ENCODE data around the gene WDR91.

- TF ChIP-seq CTCF (IDR thresholded peaks at IDR 0.05), result no peak
- TF ChIP-seq POLR2A (IDR thresholded peaks at IDR 0.05), result no peak
Observed at GRCh38 chr7:135160098-135160857, 51.0 kb downstream of the WDR91 start.

All from heart left ventricle (tissue), 13 donors.